ENCODE results near the gene UQCRQ.

DNA sequence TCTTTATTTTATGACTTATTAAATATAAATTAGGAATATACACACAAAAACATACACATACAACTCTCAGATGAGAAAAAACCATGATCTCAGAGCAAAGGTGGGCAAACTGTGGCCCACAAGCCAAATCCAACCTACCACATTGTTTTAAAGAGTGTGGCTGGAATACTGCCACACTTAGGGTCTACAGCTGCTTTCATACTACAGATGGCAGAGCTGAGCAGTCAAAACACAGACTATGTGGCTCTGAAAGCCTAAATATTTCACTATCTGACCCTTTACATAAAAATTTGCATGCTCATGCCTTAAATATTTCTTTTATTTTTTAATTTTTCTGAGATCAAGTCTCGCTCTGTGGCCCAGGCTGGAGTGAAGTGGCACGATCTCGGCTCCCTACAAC, 35.3 kb downstream of the UQCRQ start:
- TF ChIP-seq, protein P1, sequence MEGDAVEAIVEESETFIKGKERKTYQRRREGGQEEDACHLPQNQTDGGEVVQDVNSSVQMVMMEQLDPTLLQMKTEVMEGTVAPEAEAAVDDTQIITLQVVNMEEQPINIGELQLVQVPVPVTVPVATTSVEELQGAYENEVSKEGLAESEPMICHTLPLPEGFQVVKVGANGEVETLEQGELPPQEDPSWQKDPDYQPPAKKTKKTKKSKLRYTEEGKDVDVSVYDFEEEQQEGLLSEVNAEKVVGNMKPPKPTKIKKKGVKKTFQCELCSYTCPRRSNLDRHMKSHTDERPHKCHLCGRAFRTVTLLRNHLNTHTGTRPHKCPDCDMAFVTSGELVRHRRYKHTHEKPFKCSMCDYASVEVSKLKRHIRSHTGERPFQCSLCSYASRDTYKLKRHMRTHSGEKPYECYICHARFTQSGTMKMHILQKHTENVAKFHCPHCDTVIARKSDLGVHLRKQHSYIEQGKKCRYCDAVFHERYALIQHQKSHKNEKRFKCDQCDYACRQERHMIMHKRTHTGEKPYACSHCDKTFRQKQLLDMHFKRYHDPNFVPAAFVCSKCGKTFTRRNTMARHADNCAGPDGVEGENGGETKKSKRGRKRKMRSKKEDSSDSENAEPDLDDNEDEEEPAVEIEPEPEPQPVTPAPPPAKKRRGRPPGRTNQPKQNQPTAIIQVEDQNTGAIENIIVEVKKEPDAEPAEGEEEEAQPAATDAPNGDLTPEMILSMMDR (IDR thresholded peaks at IDR 0.05): no peak
- TF ChIP-seq POLR2A (IDR thresholded peaks at IDR 0.05): no peak

Measured in esophagus squamous epithelium (tissue), 4 donors.